NCI-H526 treated with DMSO at 0.1 percent for 48 hours (cell line): ENCODE results near the gene NFS1.

Experiments
- DNase-seq: peaks from one replicate; lab custom pipeline; 2025; lab: John Stamatoyannopoulos, UW

Gene NFS1

GRCh38 chr20:35637276-35637675, 61.9 kb downstream of the NFS1 start:
- no peak for DNase-seq

GRCh38 chr20:35636095-35636494, 63.1 kb downstream of the NFS1 start:
- DNase-seq = no peak

GRCh38 chr20:35635652-35636051, 63.5 kb downstream of the NFS1 start:
- DNase-seq = no peak

- DNase-seq = no peak
Observed at GRCh38 chr20:35632539-35633115, 66.5 kb downstream of the NFS1 start.

- no peak for DNase-seq
Observed at GRCh38 chr20:35630636-35631035, 68.5 kb downstream of the NFS1 start.

GRCh38 chr20:35629427-35630145, 69.6 kb downstream of the NFS1 start:
- DNase-seq = no peak

GRCh38 chr20:35627121-35627520, 72.0 kb downstream of the NFS1 start:
- DNase-seq = no peak

GRCh38 chr20:35626386-35627001, 72.7 kb downstream of the NFS1 start:
- no peak for DNase-seq

- DNase-seq = no peak
Observed at GRCh38 chr20:35625584-35626385, 73.4 kb downstream of the NFS1 start.

GRCh38 chr20:35621560-35621946, 77.6 kb downstream of the NFS1 start:
- no peak for DNase-seq

GRCh38 chr20:35620818-35621559, 78.2 kb downstream of the NFS1 start:
- DNase-seq = no peak

- peak; percentile 90 for DNase-seq
Observed at GRCh38 chr20:35619196-35620095, 79.7 kb downstream of the NFS1 start.

- no peak for DNase-seq
Observed at GRCh38 chr20:35618263-35619131, 80.7 kb downstream of the NFS1 start.
